Esophagus squamous epithelium (tissue), 4 donors: ENCODE measurements around the gene RAMP1.

Source experiments
- CTCF ChIP-seq, 6 experiments: fragments of 450-650 bp in 4 of 6; fragments of 200-600 bp in 2 of 6; sonication (generic) in 2 of 6; IDR thresholded peaks; one replicate each; pipeline ENCODE4 v1.5.1; 2016 to 2019; ENCODE audit warnings: antibody characterized with exemption in 6 of 6, mild to moderate bottlenecking in 4 of 6, moderate library complexity in 4 of 6
- POLR2A ChIP-seq, 4 donors: fragments of 450-650 bp; IDR thresholded peaks; one replicate each; pipeline ENCODE4 v1.6.1; 2017; ENCODE audit warnings: antibody characterized with exemption in 4 of 4, mild to moderate bottlenecking in 4 of 4, moderate library complexity in 3 of 4

GRCh38 chr2:237907144-237907543, 47.7 kb downstream of the RAMP1 start:
- TF ChIP-seq CTCF (IDR thresholded peaks at IDR 0.05) (no peak), POLR2A (IDR thresholded peaks at IDR 0.05) (no peak)
